SK-N-MC (cell line): Measurements from ENCODE around the gene SAMD8.

Experiments
- EZH2 ChIP-seq: fragments of 200-600 bp; sonication (generic); IDR thresholded peaks from one replicate; pipeline ENCODE4 v1.6.1; 2017; ENCODE audit warnings: antibody characterized with exemption
- POLR2AphosphoS5 ChIP-seq: IDR thresholded peaks from 2 replicates; pipeline ENCODE4 v1.6.1; 2012; ENCODE audit warnings: mild to moderate bottlenecking, low read depth, low read length, borderline replicate concordance

DNA sequence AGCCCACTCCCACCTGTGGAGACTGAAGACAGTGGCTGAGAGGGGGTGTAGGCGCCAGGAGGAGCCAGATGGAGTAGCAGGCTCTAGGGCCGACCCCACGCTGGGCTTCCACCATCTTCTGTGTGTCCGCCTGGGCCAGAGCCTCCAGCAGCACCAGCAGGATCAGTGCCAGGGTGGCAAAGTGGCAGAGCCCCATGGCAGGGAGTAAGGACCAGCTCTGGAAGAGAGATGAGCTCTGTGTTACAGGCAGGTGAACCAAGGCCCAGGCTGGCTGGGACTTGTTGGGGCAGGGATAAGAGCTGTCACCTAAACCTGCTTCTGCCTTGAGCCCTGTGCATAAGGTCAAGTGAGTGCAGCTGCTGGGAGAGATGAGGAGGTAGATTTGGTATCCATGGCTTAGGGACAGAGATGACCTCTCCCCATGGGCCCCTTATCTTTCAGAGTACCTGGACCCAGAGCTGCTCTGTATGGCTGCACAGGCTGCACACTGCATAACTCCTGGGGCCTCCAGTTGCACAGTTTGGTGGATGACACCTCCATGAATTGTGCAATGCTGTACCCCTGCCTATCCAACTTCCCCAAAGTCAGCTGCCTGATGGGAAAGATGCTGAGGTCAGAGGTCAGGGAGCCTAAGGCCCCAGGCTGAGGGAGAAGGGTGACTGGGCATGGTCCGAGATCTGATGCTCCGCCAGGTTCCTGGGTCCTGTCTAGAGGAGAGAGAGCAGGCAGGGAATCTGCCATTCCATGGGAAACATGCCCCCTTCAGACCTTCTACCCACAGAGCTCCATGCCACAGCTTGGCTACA lies 7.4 kb upstream of the SAMD8 start:
- no peak for TF ChIP-seq EZH2
- no peak for TF ChIP-seq POLR2AphosphoS5
